ENCODE data around the gene HDAC9.
"Not testable (repeated sequence)": the region's sequence is repeated elsewhere in the genome, so short reads cannot be mapped to it uniquely, and the experiment has no call there.

- TF ChIP-seq CTCF, POLR2AphosphoS5 (IDR thresholded peaks at IDR 0.05): not testable (repeated sequence)
These were observed 472.2 kb downstream of the HDAC9 start for GRCh38 chr7:18967755-18968154.
